GM21576 (cell line): Measurements from ENCODE around the gene EAF1.
"Not testable (repeated sequence)": the region's sequence is repeated elsewhere in the genome, so short reads cannot be mapped to it uniquely, and the experiment has no call there.

Source experiments
- ATAC-seq: cut with Tn5 transposase; IDR thresholded peaks from one replicate; pipeline ENCODE4 v1.9.1; 2021; ENCODE audit warnings: mild to moderate bottlenecking, moderate library complexity; ENCODE audit not compliant: unreplicated experiment

The EAF1 gene

DNA sequence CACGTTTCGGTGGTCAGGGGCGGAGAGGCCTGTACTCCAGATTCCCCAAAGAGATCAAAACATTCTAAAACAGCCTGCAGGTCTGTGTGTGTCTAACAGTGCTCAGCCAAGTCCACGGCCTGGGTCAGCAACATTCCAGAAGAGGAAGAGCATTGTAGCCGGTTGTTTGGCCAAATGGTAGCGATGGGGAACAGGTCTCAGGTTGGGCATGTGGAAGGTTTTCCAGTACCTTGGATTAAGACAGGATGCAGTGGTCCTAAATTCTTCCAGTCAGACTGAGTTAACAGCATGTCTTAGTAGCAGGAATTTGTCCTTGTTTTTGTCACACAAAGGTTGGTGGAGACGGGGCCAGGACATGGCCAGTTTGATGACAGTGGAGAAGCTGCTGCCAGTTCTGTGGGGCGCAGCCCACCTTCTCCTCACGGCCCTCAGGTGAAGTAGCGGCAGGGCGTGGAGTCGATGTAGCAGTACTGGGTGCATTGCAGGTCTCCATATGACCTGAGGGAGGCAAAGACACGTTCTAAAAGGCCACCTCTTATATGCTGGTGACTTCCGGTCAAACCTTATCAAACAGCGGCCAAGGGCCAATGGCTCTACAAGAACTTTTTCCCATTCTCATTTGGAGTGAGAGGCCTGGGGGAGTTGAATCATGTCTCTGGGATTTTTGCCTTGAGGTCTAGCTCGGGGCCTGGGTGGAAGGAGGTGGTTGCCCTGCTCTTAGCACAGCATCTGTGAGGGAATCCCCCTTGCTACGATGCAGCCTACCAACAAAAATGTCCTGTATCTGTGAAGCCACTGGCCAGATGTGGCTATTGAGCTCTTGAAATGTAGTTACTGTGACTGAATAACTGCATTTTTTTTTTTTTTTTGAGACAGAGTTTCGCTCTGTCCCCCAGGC is 24.1 kb downstream of the EAF1 start:
- ATAC-seq, result no peak

DNA sequence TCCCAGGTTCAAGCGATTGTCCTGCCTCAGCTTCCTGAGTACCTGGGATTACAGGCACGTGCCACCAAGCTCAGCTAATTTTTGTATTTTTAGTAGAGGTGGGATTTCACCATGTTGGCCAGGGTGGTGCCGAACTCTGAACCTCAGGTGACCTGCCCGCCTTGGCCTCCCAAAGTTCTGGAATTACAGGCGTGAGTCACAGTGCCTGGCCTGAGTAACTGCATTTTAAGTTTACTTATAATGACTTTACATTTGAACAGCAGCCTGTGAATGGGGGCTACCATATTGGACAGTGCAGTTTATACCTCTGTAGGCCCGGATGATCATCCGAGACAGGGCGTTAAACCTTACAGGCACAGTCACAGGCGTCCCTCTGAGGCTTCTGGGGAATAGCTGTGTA is 24.8 kb downstream of the EAF1 start:
- ATAC-seq, result no peak

DNA sequence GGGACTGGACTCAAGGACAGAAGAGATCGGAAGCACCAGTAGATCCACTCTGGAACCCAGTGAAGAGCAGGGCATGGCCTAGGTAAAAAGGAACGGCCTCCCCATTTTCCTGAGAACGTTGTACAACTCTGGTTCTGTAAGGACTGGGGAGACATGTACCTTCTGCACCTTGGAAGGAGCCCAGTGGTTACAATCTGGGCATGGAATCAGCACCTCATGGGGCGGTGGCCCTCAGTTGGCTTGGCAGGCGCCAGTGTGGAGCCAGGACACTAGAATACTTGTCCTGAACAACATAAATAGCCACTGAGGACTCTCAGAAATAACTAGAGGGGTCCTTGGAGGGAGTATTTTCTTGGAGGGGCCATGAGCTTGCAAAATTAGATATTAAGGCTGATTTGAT is 25.6 kb downstream of the EAF1 start:
- ATAC-seq, result no peak

DNA sequence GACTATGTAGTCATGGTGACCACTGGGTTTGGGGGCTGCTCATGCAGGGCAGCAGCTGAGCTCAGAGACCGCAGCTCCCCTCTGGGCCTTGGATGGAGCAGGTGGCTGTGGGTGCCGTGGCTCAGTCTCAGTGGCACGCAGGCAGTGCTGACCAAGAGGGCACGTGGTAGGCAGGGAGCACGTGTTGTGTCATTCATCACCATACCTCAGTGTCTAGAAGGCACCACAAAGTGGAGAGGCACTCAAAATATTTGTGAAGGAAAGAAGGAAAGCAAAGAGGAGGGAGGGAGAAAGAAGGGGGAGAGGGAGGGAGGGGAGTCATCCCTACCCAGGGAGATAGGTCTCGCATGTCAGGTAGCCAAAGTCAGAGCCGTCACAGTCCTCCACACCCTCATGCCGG is 26.1 kb downstream of the EAF1 start:
- ATAC-seq, result no peak

DNA sequence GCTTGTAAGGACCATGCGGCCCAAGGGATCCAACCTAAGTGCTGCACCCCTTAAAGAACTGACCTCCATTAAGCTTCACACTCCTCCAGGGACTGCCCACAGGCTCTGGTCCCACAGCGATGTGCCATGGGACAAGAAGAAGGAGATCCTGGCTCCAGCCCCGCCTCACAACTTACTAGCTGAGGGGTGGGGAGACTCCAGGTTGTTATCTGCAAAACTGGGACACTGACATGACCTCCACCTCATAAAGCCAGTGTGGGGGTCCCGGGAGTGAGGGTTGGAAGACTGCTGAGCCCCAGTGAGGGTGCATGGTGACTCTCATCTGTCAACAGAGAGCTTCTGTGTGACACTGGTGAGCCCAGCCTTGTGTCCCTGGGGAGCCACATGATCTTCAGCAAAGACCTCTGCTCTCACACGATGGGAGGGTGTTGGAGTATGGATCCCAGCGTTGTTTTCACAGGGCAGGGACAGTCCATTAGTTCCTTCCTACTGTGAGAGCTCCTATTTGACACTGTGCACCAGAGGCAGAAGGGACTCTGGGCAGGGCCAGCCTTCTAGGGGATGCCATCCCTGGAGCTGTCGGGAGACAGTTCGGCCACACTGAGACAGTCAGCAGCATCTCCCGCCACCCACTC is 26.7 kb downstream of the EAF1 start:
- no peak for ATAC-seq

DNA sequence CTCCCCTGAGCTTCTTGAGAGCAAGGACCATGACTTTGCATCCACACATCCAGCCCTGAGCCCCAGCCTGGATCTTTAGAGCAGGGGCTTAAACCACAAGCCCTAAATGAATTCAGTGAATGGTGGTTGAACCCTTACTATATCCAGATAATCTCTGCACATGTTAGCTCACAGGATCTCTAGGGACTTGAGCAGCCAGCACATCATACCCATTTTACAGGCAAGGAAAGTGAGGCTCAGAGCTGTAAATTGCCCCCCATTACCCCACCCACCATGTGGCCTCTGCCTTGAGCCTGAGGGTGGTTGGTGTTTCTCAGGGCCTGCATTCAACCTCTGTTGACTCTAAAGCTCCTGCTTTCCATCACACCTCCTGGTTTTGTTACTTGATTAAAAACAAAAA is 27.6 kb downstream of the EAF1 start:
- ATAC-seq, result no peak

DNA sequence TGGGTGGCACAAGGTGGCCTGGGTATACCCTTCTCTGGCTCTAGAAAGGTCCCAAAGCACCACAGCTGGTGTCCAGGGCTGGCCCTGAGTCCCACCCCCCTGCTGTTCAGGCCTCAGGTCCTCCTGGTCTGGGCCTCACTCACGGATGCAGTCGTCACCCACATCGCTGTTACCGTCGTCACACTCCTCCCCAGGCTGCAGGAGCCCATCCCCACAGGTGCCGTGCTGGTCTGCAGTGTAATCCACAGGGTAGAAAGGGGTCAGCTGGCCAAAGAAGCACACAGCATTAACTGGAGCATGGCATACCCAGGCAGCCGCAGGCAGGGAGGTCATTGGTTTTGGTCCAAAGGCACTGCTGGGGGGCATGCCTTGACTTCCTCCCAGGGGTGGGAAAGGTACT is 28.4 kb downstream of the EAF1 start:
- ATAC-seq, result no peak

DNA sequence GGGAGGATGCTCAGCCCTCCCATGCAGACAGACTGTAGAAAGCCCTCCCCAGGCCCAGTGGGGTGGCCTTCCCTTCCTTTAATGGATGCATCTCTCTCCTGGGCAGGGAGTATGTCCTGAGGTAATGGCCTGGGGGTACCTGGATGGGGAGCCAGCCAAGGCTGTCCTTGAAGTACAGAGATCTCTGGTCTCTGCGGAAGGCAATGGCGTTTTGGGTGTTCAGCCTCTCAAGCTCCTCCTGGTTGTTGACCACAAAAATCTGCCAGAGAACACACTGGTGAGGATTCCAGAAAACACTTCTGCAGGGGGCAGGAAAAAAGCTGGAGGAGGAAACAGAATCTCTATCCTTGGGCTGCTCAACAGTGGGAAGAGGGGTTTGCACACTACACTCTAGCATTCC is 28.9 kb downstream of the EAF1 start:
- ATAC-seq, result no peak

DNA sequence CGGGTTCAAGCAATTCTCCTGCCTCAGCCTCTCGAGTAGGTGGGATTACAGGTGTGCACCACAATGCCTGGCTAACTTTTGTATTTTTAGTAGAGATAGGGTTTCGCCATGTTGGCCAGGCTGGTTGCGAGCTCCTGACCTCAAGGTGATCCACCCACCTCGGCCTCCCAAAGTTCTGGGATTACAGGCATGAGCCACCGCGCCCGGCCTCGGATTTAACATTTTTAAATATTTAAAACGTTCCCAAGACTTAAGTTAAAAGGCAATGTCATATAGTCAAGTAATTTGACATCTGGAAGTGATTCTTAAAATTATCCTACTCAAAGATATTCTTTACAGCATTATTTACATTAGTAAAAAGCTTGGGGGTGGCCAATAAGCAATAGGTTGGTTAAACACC is 29.5 kb downstream of the EAF1 start:
- not testable (repeated sequence) for ATAC-seq

DNA sequence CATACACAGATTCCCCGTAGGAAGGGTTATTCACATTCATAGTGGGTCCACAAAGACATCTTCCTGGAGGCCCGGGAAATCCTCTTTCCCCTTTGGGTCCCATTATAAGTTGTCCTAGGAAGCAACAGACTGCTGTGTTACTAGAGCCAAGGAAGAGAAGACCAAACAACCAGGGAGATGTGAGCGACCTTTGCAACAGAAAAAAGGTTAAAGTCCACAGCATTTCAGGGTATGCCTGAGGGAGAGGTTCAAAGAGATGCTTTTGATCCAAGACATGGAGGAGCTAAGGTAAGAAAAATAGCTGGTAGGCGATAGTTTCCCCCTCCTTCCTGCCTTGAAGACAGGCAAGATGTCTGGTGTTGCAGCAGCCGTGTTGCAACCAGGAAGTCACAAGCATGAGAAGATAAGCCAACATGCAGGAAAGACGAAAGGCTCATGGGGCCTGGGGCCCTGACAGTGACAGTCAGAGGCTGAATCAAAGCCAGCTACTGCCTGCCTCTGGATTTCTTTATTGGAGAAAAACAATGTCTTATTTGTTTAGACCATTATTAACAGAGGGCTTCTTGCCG is 30.9 kb downstream of the EAF1 start:
- no peak for ATAC-seq

DNA sequence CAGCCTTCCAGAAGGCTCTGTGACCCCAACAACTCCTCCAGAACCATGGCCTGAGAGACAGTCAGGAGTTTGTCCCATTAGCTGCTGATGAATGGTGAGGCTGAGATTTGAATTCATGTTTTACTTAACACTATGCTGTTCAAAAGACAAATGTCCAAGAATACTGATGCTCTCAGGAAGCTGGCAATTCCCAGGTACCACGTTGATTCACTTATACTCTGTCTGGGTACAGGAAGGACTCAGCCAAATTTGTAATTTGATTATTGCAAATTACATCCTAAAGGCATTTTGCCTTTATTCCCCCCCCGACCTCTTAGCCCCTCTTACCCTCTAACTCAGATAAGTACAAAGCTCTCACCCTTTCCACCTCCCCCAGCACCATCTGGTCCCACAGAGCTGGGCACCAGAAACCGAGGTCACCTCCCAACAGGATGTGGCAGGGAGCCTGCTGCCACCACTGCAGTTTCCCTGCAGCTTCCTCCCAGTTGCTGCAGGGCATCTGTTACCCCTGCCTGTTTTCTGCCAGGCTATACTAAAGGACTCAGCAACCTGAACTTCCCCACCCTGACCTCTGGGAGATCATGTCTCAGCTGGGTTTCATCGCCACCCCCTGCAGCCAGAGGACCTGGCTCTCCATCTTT is 33.6 kb downstream of the EAF1 start:
- ATAC-seq, result no peak

DNA sequence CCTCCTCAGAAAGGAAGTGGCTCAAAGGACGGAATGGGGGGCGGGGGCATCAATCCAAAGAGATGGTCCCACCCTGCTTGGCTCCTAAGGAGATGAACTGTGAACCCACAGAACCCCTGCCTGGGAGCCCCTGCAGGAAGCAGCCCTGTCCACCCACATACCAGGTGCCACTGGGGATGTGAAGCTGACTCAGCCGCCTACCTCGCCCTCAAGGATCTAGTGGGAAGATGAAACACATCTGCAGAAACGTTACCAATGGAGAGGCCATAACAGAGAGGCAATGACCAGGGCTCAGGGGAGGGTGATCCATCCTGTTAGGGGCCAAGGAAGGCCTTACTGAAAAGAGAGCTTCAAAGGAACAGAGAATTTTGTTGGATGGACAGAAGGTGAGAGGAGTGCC is 35.1 kb downstream of the EAF1 start:
- ATAC-seq, result no peak

DNA sequence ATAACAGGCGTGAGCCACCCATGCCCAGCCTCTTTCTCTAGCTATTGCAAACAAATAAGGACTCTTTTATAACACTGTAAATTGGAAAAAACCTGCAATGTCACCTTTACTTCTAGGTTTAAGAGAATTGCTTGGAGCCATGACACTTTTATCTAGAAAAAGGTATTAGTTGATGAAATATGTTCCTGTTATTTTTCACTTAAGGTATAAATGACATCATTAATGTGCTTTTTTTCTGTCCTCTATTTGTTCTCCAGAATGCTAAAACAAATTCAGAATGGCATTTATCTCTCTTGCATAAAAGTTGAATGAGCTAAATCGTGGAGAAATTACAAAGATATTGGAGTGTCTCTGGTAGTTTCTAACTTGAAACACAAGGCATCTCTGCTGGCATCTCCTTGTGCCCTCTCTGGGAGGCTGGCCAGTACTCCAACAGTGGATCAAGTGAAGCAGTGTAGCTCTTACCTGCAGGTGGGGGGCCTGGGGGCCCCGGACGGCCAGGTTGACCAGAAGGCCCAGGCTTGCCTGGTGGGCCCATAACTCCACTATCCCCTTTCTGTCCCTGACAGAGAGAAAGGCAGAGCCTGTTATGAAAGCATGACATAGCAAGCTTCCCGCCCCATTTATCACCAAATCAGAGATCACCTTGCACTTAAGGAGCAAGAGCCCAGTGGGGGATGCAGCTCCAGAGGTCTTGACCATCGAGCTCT is 38.6 kb downstream of the EAF1 start:
- no peak for ATAC-seq

DNA sequence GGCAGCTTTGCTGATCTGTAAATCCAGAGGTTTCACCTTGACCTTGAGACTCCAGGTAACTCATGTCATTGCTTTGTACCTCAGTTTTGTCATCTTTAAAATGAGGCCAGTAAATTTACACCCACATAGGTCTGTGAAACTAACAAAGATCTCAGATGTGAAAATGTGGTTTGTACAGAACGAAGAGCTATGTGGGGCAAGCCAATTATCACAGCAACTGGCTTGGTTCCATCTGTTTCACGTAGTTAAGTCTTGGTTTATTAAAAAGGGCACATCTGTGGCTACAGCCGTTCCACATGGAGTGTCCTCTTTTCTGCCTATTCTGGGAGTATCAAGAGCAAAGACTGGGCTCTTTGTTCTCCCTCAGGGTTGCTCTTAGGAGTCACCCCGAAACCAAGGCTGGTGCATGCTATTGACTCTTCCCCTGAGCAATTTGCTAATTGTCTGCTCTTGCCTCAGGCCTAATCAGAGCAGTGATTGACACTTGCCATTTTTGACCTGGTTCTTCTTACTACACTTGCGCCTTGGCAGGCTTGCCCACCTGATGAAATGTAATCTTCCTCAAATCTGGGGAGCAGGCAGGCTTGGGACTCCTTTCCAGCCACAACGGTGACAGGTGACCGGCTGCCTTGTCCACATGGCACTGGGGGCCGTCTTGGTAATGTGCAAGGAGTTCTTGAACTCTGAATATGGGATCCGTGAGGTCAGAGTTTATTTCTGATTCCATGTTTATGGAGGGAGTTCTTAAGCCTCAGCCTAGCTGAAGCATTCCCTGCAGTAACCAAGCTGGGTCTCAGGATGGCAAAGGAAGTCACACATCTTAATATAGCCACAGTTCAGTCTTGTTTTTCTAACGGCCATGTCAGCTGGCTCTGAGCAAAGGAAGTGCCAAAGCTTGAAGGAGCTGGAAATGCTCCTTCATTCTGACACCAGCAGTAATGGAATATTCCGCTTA is 40.1 kb downstream of the EAF1 start:
- no peak for ATAC-seq

DNA sequence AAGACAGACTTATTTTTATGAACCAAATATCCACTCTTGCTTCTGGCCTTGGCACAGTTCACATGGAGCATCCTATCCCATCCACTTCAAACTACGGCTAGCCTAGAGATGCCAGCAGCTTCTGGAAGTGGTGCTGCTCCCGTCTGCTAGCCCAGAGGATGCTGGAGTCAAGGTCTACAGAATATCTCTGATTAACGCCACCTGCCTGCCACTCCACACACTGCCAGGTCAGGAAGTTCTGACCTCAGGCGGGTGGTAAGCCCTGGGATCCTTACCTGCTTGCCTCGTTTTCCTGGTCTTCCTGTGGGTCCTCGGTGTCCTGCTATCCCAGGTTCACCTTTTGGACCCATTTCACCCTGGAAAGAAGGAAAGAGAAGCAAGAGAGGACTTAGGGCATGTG is 42.9 kb downstream of the EAF1 start:
- no peak for ATAC-seq

DNA sequence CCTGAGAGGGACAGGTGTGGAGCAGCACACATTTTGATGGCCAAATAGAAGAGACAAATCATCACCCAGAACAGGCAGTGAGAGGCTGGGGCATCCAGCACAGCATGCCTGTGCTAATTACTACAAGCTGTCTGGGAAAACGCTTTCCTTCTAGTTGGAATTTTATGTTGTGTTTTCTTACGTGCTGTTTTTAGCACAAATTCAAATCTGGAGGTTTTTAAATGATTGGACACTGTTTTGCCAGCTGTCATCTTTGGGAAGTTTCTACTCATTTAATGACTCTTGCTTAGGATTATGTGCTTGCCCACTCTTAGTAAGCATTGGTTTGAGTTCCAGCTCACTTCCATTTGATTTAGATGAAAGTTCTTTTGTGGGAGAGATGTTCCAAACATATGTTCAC is 43.5 kb downstream of the EAF1 start:
- ATAC-seq, result no peak

DNA sequence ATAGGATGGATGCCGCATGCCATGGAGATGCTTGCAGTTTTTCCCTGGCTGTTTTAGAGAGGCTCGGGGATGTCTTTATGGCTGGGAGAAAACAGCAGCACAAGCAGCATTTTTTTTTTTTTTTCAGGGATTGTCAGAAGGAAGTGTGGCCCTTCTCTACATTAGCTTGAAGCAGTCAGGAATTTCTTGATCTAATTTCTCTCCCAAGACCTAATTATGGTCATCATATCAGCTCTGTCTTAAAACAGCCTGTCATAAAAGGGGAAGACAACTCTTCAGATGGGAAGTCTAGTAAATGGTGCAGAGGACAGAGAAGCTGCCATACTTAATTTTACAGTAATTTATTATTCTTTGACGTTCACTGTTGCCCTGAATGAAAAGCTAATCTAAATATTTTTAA is 44.5 kb downstream of the EAF1 start:
- ATAC-seq, result no peak

DNA sequence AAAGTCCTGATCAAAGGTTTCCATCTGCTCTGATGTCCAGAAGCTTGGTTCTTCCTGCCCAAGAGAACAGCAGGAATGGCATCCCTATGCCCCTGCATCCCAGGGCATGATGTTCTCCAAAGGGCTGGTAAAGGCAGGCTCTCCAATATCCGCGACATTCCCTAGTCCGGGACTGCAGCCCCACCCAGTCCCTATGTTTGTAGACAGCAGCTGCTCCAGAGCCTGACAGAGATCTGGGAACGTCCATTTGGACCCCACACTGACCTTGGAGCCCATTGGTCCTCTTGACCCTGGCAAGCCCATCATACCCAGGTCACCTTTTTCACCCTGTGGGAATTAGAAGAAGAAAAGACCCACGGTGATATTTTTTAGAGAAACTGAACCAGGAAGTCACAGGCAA is 47.8 kb downstream of the EAF1 start:
- no peak for ATAC-seq

DNA sequence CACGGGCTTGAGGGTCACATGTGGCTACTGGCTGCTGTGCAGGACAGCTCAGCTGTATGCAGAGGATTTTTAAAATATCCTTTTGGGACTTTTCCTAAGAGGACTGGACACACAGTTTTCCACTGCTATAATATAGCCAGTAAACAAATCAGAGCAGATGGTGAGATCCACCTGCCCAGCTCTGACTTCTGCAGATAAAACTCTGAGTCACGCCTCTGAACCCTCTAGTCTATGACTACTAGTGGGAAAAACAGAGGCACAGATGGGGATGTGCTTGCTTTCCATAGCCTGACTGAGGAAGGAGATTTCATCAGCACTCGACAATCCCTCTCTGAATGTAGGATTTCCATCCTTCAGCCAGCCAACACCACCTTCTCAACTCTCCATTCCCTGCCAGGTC is 49.0 kb downstream of the EAF1 start:
- no peak for ATAC-seq
